Hepatocyte (in vitro differentiated cells): ENCODE results near the gene NKPD1.

Experiments used
- CTCF ChIP-seq: fragments of 200-600 bp; sonication (generic); IDR thresholded peaks from 2 replicates; pipeline ENCODE4 v1.5.1; 2016; ENCODE audit warnings: antibody characterized with exemption, mild to moderate bottlenecking; ENCODE audit not compliant: poor library complexity
- EZH2 ChIP-seq: fragments of 200-600 bp; sonication (generic); IDR thresholded peaks from 2 replicates; pipeline ENCODE4 v1.6.1; 2016; ENCODE audit warnings: antibody characterized with exemption, mild to moderate bottlenecking, borderline replicate concordance

DNA sequence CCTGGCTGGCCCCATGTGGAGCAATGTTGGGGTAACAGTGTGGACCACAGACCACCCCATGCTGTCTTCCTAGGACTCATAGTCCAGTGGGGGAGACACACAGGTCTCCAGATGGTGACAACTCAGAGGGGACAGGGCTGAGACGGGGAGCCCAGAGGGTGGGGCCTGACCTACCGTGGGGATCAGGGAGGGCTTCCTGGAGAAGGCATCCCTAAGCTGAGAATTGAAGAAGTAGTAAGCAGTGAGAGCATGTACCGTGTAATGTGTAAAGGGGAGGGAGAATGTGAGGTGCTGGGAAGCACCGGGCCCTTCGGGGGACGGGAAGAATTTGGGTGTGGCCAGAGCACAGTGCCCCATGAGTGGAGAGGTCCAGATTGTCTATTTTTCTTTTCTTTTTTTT, 36.8 kb downstream of the NKPD1 start:
- TF ChIP-seq CTCF, result no peak
- no peak for TF ChIP-seq EZH2
